ENCODE measurements around the gene TSGA10IP.

TSGA10IP gene

DNA sequence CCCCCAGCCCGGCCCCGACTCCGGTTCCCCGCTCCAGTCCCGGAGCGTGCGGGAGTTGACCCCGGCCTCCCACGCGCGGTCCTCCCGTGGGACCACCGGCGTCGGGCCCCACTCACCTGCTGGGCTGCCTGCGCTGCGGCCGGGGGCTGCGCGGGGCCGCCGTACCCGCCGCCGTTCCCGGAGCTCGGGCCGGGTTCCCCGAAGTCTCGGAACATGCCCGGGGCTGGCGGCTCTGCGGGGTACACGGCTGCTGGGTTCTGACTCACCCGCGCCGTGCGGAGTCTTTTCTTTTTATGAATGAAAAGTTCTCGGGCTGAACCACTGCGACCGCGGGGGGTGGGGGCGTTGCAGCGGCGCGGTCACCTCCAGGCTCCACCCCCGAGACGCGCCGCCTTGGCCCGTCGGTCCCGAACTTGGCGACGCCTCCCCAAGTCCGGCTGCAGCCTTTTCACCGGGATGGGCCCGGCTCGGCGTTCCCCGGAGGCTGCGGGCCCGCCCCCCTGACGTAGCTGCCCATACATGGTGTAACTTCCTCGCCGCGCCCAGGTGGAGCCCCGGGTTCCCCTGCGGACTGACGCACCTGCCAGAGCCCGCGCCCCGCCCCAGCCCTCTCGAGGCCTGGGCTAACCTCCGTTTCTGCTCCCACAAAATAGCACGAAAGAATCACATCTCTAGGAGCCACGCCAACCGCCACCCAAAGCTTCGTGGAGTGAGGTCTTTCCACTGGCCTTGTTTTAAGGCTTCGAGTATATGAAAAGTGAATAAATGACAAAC lies 45.0 kb upstream of the TSGA10IP start, which contains the start of gene FOSL1:
TSS of gene FOSL1 (minus strand) at position 264 of the 774 bp plus-strand sequence. CDS start at position 215, 49 bp downstream.
- TF ChIP-seq, protein P1, sequence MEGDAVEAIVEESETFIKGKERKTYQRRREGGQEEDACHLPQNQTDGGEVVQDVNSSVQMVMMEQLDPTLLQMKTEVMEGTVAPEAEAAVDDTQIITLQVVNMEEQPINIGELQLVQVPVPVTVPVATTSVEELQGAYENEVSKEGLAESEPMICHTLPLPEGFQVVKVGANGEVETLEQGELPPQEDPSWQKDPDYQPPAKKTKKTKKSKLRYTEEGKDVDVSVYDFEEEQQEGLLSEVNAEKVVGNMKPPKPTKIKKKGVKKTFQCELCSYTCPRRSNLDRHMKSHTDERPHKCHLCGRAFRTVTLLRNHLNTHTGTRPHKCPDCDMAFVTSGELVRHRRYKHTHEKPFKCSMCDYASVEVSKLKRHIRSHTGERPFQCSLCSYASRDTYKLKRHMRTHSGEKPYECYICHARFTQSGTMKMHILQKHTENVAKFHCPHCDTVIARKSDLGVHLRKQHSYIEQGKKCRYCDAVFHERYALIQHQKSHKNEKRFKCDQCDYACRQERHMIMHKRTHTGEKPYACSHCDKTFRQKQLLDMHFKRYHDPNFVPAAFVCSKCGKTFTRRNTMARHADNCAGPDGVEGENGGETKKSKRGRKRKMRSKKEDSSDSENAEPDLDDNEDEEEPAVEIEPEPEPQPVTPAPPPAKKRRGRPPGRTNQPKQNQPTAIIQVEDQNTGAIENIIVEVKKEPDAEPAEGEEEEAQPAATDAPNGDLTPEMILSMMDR (IDR thresholded peaks at IDR 0.05; ENCODE audit: low read depth, low read length, missing control alignments): no peak
- DNase-seq (ENCODE audit: low read depth): peak; percentile 57
- H3K4me3 ChIP-seq (ENCODE audit: low read depth, low read length): peak within 1 kb of the TSS; percentile 56

DNA sequence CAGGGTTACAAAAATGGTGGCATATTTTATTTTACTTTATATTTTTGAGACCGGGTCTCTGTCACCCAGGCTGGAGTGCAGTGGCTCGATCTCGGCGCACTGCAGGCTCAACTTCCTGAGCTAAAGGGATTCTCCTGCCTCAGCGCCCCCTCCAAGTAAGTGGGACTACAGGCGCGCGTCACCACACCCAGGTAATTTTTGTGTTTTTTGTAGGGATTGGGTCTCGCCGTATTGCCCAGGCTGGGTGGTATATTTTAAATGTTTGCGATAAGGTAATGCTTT lies 44.4 kb upstream of the TSGA10IP start:
- H3K4me3 ChIP-seq (ENCODE audit: low read depth, low read length): no peak overlapping the region; the same call in 1 of the 2 replicates
- TF ChIP-seq, protein P1 (IDR thresholded peaks at IDR 0.05; ENCODE audit: low read depth, low read length, missing control alignments): no peak
- no peak for DNase-seq (ENCODE audit: low read depth)

DNA sequence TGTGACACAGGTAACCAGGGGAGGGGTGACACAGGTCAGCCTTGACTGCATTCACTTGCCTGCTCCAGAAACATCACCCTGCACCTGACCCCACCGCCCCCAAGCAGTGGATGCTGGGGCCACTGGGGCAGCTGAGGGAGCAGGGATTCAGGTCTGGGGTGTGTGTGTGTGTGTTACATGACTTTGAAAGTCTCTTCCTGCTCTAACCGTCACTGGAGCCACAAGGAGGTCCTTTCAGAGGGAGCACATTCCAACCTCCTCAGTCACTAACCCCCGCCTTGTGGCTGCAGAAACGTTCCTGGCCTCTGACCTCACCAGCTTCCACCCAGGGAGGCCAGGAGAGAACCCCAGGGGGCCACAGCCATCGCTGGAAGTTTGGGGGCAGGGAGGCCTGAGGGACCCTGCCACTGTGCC lies 42.2 kb upstream of the TSGA10IP start:
- no peak for DNase-seq (ENCODE audit: low read depth)
- TF ChIP-seq, protein P1 (IDR thresholded peaks at IDR 0.05; ENCODE audit: low read depth, low read length, missing control alignments): no peak
- no peak overlapping the region for H3K4me3 ChIP-seq (ENCODE audit: low read depth, low read length)

DNA sequence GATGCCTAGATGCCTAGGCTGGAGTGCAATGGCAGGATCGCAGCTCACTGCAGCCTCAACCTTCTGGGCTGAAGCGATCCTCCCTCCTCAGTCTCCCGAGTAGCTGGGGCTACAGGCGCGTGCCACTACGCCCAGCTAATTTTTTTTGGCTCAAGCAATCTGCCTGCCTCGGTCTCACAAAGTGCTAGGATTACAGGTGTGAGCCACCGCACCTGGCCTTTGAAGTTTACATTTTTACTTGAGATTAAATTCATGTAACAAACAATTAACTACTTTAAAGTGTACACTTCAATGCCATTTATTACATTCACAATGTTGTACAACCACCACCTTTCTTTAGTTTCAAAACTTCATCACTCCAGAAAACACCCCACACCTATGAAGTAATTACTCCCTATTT lies 41.6 kb upstream of the TSGA10IP start:
- no peak overlapping the region for H3K4me3 ChIP-seq (ENCODE audit: low read depth, low read length)
- TF ChIP-seq, protein P1 (IDR thresholded peaks at IDR 0.05; ENCODE audit: low read depth, low read length, missing control alignments): no peak
- DNase-seq (ENCODE audit: low read depth): no peak

DNA sequence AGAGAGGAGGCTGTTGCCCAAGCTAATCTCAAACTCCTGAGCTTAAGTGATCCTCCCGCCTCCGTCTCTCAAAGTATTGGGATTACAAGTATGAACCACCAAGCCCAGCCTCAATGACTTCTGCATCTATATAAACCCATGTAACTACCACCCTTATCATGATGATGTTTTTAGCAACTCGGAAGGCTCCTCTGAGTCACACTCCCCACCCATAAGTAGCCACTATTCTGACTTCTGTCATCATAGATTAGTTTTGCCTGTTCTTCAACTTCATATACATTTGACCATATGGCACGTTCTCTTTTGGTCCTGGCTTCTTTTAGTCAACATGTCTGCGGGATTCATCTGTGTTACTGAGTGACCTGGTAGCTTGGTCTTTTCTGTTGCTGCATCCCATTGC lies 38.7 kb upstream of the TSGA10IP start:
- TF ChIP-seq, protein P1 (IDR thresholded peaks at IDR 0.05; ENCODE audit: low read depth, low read length, missing control alignments): no peak
- H3K4me3 ChIP-seq (ENCODE audit: low read depth, low read length): no peak overlapping the region
- no peak for DNase-seq (ENCODE audit: low read depth)

DNA sequence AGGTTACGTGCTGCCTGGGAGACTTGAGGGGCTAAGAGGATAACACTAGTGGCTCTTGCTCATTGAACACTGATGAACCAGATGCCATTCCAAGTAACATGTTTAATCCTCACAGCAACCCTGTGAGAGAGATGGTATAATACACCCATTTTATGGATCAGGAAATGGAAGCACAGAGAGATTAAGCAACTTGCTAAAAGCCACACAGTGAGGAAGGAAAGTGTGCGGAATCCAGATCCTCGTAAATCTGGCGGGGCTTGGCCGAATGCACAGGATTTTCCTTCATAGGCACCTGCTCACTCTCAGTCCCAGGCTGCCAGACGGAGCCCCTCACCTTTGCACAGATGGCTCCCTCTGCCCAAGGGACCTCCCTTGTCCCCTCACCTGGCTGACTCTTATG lies 37.4 kb upstream of the TSGA10IP start:
- no peak overlapping the region for H3K4me3 ChIP-seq (ENCODE audit: low read depth, low read length)
- TF ChIP-seq, protein P1 (IDR thresholded peaks at IDR 0.05; ENCODE audit: low read depth, low read length, missing control alignments): no peak
- DNase-seq (ENCODE audit: low read depth): no peak
